ENCODE measurements around the gene TSEN54.
"Not testable (repeated sequence)": the region's sequence is repeated elsewhere in the genome, so short reads cannot be mapped to it uniquely, and the experiment has no call there.

Gene TSEN54

GRCh38 chr17:75520413-75520812 is 4.1 kb downstream of the TSEN54 start:
- DNase-seq: not testable (repeated sequence)

- no peak for DNase-seq
These were observed 5.0 kb downstream of the TSEN54 start for GRCh38 chr17:75521290-75521689.

GRCh38 chr17:75521951-75522727 is 5.8 kb downstream of the TSEN54 start:
- DNase-seq: no peak

- no peak for DNase-seq
These were observed 7.3 kb downstream of the TSEN54 start for GRCh38 chr17:75523647-75524046.

- no peak for DNase-seq
These were observed 8.1 kb downstream of the TSEN54 start for GRCh38 chr17:75524269-75524969.

- peak; percentile 92 for DNase-seq
These were observed 8.9 kb downstream of the TSEN54 start, which contains the start of gene LLGL2 for GRCh38 chr17:75524970-75525805. TSS of gene LLGL2 (plus strand) at chr17:75525697. CDS start at chr17:75543427, 17,730 bp downstream.

GRCh38 chr17:75525806-75526554 is 9.7 kb downstream of the TSEN54 start:
- peak; percentile 65 for DNase-seq

GRCh38 chr17:75526555-75527270 is 10.4 kb downstream of the TSEN54 start:
- no peak for DNase-seq

GRCh38 chr17:75530837-75531720 is 14.8 kb downstream of the TSEN54 start:
- no peak for DNase-seq

GRCh38 chr17:75531721-75532072 is 15.4 kb downstream of the TSEN54 start:
- DNase-seq: no peak

GRCh38 chr17:75535119-75535537 is 18.8 kb downstream of the TSEN54 start:
- no peak for DNase-seq

- DNase-seq: no peak
These were observed 19.5 kb downstream of the TSEN54 start for GRCh38 chr17:75535871-75536270.

- peak; percentile 44 for DNase-seq
These were observed 20.0 kb downstream of the TSEN54 start for GRCh38 chr17:75536366-75536765.

- DNase-seq: no peak
These were observed 23.8 kb downstream of the TSEN54 start for GRCh38 chr17:75539967-75540729.

- no peak for DNase-seq
These were observed 24.7 kb downstream of the TSEN54 start for GRCh38 chr17:75540923-75541503.

- DNase-seq: no peak
These were observed 25.9 kb downstream of the TSEN54 start for GRCh38 chr17:75542229-75542628.

GRCh38 chr17:75542728-75543336 is 26.5 kb downstream of the TSEN54 start:
- DNase-seq: no peak

- no peak for DNase-seq
These were observed 27.9 kb downstream of the TSEN54 start for GRCh38 chr17:75544250-75544649.

GRCh38 chr17:75546181-75546580 is 29.9 kb downstream of the TSEN54 start:
- no peak for DNase-seq

Data from NCI-H82 (cell line).